ENCODE results near the gene RNF166.

DNA sequence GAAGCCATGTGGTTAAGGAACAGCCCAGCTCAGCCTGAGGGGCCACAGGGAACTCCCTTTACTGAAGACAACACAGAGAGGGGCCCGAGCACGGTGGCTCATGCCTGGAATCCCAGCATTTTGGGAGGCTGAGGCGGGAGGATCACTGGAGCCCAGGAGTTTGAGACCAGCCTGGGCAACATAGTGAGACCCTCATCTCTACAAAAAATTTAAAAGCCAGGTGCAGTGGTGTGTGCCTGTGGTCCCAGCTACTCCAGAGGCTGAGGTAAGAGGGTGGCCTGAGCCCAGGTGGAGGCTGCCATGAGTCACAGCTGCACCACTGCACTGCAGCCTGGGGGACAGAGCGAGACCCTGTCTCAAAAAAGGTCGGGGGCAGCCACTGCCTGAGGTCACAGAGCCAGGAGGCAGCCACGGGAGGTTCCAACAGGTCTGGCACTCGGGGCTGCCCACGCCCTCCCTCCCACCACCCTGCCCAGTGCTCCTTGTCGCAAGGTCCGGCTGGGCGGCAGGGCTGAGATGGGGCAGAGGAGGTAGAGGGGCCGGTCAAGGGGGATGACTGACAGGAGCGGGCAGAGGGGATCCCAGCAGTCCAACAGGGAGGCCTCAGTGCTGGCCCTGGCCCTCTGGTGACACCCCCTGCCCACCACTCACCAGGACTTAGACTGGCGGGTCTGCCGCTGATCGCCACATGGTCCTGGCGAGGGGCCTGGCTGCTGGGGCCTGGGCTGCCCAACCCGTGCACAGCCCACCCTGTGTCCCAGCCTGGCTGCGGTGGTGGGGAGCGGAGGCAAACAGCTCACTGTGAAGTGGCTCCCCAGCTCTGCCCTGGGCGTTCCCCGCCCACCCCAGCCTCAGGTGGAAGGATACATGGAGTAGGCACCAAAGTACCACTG, 58.8 kb downstream of the RNF166 start:
- TF ChIP-seq CTCF (IDR thresholded peaks at IDR 0.05): no peak
- no peak for TF ChIP-seq POLR2A (IDR thresholded peaks at IDR 0.05)

Measured in lower leg skin (tissue), 3 donors.